ENCODE measurements around the gene SPAG7.

SPAG7 gene

GRCh38 chr17:4973256-4974114, 5.9 kb upstream of the SPAG7 start:
- TF ChIP-seq ZFX (IDR thresholded peaks at IDR 0.05) (no peak), CTCF (conservative IDR thresholded peaks at IDR 0.05) (no peak)
- H3K27ac ChIP-seq: no peak overlapping the region

GRCh38 chr17:4972752-4973151, 5.1 kb upstream of the SPAG7 start:
- H3K27ac ChIP-seq: no peak overlapping the region
- TF ChIP-seq ZFX (IDR thresholded peaks at IDR 0.05) (no peak), CTCF (conservative IDR thresholded peaks at IDR 0.05) (no peak)

- no peak overlapping the region for H3K27ac ChIP-seq
- TF ChIP-seq ZFX (IDR thresholded peaks at IDR 0.05) (no peak), CTCF (conservative IDR thresholded peaks at IDR 0.05) (no peak)
Measured at GRCh38 chr17:4972322-4972721, 4.7 kb upstream of the SPAG7 start.

- no peak overlapping the region for H3K27ac ChIP-seq
- TF ChIP-seq ZFX (IDR thresholded peaks at IDR 0.05) (no peak), CTCF (conservative IDR thresholded peaks at IDR 0.05) (no peak)
Measured at GRCh38 chr17:4971826-4972225, 4.2 kb upstream of the SPAG7 start.

- no peak overlapping the region for H3K27ac ChIP-seq
- no peak for TF ChIP-seq CTCF (conservative IDR thresholded peaks at IDR 0.05)
- TF ChIP-seq ZFX (IDR thresholded peaks at IDR 0.05): no peak
Measured at GRCh38 chr17:4970273-4970672, 2.7 kb upstream of the SPAG7 start.

- H3K27ac ChIP-seq: no peak overlapping the region
- no peak for TF ChIP-seq ZFX (IDR thresholded peaks at IDR 0.05)
- TF ChIP-seq CTCF (conservative IDR thresholded peaks at IDR 0.05): no peak
Measured at GRCh38 chr17:4969551-4970173, 2.0 kb upstream of the SPAG7 start.

GRCh38 chr17:4969047-4969550, 1.5 kb upstream of the SPAG7 start:
- TF ChIP-seq CTCF (conservative IDR thresholded peaks at IDR 0.05) (no peak), ZFX (IDR thresholded peaks at IDR 0.05) (no peak)
- peak overlapping the region; percentile 95 for H3K27ac ChIP-seq
